TTC549 (cell line): ENCODE results near the gene TMEFF2.
"Not testable (repeated sequence)": the region's sequence is repeated elsewhere in the genome, so short reads cannot be mapped to it uniquely, and the experiment has no call there.

Experiments used
- FAIRE-seq: peaks from 2 replicates; lab custom pipeline; 2012; peaks lifted over from hg19 to GRCh38; lab: Jason Lieb, UNC

TMEFF2 gene

DNA sequence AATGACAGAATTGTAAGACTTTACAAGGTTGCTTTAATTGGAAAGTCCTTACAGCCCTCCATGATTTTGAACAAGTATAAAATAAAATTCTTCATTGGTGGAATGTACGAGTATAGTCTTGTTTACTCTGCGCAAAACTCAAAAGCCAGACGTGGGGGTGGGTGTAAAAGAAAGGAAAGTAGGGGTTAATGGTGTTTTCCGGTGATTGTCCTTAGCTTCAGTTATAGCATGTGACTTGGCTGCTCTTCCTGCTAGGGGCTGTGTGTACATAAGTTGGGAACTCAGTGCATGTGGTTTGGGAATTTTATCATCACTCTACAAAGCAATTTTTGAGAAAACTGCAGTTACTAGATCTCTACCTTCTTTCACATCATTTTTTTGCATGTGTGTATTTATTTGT is 265.4 kb downstream of the TMEFF2 start:
- no peak for FAIRE-seq

DNA sequence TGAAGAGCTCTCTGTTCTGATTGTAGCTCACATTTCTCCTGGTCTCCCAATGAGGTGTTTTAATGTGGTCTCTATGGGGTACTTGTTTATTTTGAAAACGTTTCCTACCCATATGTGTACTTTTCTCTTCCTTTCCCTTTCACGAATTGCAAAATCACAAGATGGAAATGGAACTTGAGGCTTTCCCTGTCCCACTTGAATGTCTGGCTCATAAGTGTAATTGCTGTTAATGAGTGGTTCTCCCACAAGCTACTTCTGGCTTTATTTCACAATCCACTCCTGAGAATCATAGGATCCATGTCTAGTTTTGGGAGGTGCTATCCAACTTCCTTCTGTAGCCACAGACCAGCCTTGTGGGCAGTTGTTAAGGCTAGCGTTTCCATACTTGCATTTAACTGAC is 266.7 kb downstream of the TMEFF2 start:
- no peak for FAIRE-seq

DNA sequence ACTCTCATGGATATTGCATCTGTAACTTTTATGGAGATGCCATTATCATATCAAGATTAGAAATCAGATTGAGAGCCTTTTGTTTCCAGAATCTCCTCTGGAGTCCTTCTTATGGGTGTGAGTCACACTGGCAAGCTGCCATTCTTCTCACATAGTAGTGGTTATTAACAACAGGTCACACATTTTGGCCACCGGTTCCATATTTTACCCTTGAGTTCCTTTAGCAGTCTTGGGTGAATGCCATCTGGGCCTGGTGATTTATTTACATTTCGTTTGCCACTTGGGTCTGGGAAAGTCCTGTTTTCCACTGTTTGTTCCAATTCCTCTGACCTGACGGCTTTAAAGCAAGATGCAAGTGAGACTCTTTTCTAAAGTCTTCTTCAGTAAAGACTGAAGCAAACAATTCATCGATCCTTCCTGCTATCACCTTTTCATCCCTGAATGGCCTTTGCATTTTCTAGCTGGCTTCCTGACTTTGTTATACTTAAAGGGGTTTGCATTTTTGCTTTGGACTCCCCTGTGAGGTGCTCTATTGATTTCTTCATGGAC is 267.3 kb downstream of the TMEFF2 start:
- no peak for FAIRE-seq

DNA sequence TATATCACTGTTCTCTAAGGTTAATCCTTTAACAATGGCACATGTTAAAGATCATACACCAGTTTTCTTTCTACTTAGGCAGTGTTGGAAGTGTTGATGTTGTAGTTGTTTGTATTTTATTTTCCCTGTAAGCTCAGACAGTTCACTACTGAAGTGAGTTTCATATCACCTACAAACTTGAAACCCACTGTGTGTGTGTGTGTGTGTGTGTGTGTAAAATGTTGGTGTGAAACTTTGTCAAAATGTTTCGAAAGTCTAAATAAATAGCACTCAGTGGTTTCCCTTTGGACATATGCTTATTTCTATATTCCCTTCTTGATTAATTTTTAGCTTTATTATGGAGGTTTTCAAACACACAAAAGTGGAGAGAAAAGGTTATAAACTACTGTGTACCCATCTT is 268.1 kb downstream of the TMEFF2 start:
- no peak for FAIRE-seq

DNA sequence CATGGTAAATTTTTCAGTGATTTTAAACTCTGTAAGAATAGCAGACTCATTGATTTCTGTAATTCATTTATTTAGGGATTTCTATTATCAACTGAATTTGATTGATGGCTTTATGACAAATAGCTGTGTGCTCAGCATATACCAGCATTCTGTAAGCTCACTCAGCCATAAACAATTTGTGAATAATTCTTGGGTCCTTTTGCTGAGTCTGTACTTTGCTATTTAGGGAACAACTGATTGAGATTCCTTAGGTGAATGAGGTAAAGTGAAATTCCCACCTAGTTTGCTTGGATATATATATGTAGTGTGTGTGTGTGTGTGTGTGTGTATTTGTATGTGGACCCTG is 271.1 kb downstream of the TMEFF2 start:
- no peak for FAIRE-seq

DNA sequence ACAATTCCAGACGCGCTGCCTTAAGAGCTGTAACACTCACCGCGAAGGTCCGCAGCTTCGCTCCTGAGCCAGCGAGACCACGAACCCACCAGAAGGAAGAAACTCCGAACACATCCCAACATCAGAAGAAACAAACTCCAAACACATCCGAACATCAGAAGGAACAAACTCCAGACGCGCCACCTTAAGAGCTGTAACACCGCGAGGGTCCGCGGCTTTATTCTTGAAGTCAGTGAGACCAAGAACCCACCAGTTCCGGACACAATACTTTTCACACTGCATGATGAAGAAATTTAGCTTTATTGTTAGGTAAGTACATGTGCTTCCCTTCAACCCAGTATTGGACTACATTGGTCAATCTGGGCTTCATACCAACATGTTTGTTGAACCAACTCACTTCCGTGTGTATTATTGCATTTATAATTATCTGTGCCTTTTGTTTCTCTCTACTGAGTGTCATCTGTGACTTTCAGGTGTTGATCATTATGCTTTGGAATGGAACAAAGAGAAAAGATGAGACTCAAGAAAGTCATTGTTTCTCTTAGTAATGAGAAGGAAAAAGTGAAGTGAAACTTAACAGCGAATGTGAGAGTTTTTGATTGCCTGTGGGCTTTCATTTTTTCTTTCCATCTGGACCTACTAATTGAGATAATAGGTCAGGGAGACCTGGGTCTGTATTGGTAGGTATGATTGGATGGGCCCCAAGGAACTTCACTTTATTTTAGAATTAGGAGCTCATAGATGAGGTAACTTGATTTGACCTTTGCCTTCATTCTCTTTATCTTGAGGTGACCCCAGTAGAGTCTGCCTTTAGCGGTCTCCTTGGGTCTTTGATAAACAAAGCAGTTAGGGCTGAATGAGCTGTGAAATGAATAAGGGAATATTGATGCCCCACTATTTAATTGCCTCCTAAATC is 271.7 kb downstream of the TMEFF2 start:
- no peak for FAIRE-seq

DNA sequence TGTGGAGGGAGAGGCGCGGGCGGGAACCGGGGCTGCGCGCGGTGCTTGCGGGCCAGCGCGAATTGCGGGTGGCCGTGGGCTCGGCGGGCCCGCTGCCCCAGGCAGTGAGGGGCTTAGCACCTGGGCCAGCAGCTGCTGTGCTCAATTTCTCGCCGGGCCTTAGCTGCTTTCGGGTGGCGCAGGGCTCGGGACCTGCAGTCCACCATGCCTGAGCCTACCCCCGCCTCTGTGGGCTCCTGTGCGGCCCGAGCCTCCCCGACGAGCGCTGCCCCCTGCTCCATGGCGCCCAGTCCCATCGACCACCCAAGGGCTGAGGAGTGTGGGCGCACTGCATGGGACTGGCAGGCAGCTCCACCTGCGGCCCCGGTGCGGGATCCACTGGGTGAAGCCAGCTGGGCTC is 273.1 kb downstream of the TMEFF2 start:
- FAIRE-seq = not testable (repeated sequence)

DNA sequence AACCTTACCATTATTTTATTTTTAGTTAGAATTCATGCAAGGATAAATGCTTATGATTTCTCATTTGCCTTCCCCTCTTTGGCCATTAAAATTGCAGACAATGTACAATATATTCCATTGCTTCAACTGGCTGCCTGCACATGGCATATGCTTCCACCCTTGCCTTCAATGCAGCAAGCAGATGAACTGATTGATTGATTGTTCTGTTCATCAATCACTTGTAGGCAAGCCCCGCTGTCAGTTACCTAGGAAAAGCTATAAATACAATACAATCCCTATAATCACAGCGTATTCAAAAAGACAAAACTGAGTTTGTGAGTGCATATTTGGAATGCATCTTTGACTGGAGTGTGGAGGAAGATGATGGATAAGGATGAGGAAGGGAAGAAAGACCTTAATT is 274.2 kb downstream of the TMEFF2 start:
- no peak for FAIRE-seq

DNA sequence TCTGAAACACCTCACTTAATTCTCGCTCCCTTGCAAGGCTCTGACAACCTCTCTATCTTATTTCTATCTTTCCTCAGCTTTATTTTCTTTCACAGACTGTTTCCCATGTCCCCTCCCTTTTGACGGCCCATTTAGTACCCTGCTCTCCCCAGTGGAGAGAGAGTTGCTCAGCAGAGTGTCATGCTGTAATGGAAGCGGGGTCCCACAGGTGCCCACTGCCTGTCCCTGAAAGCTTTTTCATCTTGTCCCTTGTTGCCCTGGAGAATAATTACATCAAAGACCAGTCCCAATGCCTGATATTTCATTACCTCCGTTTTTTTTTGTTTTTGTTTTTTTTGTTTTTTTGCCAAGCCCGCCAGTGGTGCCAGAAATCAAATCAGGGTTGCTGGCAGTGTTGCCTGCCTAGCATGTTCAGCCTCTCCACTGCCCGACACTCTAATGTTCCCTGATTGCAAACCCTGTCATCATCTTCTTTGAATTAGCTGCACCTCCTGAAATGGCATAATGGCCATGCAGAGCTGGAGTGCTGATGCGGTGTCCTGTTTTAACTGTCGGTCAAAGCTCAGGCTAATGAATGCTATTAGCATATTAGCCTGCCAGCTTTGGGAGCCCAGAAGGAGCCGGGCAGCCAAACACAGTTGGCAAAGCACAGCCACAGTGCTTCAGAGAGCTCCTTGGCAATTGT is 276.6 kb downstream of the TMEFF2 start:
- FAIRE-seq = no peak

DNA sequence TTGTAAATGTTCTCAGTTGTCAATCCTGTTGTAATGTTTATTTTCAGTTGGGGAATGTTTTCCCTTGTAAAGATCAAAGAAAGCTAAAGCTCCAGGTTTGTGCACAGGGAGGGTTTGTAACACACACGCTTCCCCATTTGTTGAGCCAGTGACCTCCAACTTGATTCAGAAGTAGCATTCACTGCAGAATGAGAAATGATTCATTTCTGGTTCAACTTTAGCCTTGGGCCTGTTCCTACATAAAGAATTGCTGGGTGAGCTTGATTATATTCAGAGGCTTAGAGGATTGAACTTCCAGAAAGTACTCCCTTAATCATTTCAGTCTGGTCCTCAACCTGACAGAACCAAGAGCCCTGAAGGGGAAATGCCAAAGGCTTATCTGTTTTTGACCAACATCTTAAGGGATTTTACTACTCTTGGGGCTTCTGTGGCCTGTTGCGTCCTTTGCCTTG is 277.3 kb downstream of the TMEFF2 start:
- FAIRE-seq = no peak

DNA sequence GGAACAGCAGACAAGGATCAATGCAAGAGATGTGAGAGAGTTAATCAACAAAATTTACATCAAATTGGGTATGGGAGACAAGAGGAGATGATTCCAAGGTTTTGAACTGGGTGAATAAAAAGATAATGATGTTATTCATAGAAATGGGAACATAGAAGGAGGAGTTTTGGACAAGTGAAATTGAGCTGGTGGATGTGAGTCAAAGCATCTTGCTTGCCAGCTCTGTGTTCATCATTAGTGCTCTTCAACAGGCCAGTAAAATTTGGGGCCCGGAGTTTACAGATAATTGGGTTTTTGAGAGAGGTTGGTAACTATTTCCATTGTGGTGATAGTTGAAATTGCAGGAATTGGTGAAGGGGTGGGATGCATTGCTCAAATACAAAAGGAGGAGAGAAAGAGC is 277.9 kb downstream of the TMEFF2 start:
- no peak for FAIRE-seq

DNA sequence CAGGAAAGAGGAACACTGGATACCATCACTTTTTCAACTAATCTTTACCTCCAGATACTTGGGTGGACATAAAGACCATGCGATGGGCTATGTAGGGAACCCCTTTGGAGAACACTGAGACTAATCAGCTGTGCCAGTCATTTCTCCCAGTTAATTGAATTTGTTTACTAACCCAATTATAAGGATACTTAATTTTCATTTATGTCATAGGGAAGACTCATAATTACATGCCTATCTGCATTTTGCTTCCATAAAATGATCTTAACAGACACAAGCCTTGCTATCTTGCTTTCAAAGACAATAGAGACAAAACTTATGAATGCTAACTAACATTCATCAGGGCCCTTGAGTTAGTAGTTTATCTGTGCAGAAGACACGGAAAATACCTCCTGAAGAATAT is 279.0 kb downstream of the TMEFF2 start:
- no peak for FAIRE-seq

DNA sequence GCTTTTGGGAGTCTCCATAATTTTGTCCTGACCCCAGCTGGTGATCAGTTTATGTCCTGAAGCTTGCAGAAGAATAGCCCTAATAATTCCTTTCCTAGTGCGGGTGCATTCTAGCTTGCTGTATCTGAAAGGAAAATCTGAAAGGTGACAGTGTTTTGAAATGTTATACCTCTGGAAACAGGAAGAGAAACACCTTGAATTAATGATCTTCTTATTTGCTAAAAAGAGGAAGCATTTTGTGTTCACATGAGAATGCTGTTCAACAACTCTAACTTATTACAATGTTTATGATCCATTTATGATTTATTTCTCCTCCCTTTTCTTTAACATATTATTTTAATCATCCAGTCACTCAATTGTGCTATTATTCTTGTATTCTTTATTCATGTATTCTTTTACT is 280.9 kb downstream of the TMEFF2 start:
- no peak for FAIRE-seq

DNA sequence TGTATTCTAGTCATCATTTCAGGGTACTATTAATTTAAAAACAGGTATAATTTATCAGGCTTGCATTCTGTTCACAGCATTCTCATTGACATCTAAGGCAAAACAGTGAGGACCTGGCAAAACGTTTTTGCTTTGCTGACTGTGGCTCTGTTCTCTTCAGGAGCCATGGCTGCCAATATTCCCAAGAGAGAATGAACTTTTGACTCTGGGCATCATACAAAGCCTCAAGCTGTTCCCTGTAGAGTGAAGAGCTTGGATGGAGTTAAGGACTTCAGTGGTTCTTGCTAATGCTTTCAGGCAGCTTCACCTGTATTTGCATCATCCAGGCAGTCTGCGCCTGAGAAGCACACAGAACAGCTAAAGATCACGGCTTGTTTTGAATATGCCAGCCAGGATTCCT is 282.0 kb downstream of the TMEFF2 start:
- no peak for FAIRE-seq

DNA sequence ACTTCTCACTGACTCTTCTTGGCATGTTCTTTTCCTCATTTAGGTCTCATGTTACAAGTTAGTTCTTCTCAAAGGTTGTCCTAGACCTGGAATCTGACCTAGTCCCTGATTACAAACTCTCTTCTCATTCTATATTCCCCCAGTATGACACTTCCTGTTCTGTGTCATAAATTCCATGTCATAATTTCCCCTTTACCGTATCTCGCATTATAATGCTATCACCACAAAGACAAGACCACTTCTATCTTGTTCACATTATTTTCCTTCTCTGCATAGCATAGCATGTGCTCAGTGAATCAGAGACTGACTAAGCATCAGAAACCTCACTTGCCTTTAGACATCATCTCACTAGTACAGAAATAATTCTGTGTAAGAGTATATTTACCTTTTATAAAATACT is 284.2 kb downstream of the TMEFF2 start:
- no peak for FAIRE-seq

DNA sequence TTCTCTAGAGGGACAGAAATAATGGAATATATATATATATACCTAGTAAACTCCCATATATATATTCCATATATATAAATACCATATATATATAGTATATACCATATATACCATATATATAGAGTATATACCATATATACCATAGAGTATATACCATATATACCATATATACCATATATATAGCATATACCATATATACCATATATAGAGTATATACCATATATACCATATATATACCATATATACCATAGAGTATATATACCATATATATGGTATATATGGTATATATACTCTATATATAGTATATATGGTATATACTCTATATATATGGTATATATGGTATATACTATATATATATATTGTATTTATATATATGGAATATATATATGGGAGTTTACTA is 285.9 kb downstream of the TMEFF2 start:
- FAIRE-seq = peak; percentile 67

DNA sequence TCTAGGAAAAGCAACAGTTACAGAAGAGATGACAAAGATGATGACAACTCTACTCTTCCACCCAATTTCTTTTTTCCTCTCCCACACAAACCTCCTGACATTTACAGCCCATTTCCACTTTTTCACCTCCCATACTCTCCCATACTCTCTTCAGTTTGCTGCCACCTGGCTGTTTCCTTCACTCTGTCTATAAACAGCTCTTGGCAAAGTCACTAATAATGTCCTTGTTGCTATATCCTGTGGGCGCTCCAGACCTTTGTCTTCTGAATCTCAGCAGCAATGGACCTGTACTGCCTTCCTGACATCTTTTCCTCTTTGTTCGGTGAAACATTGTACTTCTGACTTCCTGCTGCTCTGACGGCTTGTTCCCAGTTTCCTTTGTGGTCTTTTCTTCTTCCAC is 287.2 kb downstream of the TMEFF2 start:
- FAIRE-seq = no peak

DNA sequence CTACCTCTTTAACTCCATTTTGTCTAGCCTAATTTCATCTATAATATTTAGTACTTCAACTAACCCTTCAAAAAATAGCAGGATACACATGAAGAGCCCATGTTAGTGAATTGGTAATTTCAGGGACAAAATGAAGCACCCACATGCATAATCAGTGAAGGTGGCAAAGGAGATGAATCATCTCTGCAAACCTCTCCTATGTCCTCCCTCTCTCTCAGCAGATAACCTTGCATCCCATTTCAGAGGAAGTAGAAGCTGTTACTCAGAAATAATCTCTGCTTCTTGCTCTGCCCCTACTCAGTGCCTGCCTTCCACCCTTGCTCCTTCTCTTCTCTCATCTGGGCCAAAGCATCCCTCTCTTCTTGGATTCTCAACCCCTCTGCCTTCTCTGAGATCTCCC is 287.6 kb downstream of the TMEFF2 start:
- no peak for FAIRE-seq

DNA sequence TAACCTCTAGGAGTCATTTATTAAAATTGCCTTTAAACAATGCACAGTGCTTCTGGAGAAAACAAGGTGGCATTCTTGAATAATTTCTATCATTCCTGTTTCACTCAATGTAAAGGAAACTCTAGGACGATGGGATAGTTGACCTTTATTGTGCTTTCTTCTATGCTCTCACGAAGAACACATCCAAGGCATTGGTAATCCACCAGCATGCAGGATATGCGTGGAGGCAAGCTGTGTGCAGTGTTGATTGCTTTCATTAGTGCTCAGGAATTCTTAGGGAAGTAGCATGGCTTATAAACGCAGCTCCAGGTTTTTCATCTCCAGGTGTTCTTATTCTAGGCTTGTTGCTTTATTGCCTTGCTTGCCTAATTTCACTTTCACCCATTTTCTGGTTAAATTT is 289.4 kb downstream of the TMEFF2 start:
- no peak for FAIRE-seq

DNA sequence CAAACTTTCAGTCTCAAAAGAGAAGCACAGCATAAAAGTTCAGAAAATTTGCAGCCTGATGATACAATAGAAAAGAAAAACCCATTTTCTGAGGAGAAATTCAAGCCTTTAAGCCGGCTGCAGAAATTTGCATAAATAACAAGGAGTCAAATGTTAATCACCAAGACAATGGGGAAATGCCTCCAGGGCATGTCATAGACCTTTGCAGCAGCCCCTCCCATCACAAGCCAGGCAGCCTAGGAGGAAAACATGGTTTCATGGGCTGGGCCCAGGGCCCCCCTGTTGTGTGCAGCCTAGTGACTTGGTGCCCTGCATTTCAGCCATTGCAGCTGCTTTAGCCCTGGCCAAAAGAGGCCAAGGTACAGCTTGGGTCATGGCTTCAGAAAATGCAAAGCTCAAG is 293.7 kb downstream of the TMEFF2 start:
- FAIRE-seq = no peak

DNA sequence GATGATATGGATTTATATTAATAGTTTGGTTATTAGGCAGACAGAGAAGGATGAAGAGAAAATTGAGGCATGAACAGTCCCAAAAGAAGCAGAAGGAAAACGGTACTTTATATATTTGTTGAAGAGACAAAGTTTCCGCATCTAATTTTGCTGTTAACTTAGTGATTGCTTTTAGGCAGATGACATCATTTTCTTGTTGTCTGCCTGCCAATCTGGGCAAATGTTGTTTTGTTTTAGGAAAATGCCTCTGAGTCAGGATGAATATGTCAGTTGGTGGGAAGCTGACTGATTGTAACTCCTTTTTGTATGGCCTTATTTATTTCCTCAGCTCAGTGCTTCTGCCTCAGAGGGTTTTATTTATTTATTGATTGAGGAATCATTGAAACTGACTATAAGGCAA is 295.3 kb downstream of the TMEFF2 start:
- FAIRE-seq = no peak
